Muscle layer of colon (tissue), 2 donors: ENCODE data around the gene POU6F2.
"Not testable (repeated sequence)": the region's sequence is repeated elsewhere in the genome, so short reads cannot be mapped to it uniquely, and the experiment has no call there.

Experiments
- H3K27ac ChIP-seq: one replicate; pipeline ENCODE4 v1.7.0; 2013; ENCODE audit warnings: low read depth, mild to moderate bottlenecking, low read length, moderate library complexity
- H3K27me3 ChIP-seq, 2 donors: one replicate each; pipeline ENCODE4 v1.7.0; 2013; ENCODE audit warnings: low read length in 2 of 2, mild to moderate bottlenecking in 2 of 2; ENCODE audit not compliant: insufficient read depth in 2 of 2, control insufficient read depth in 1 of 2
- H3K36me3 ChIP-seq: one replicate; pipeline ENCODE4 v1.7.0; 2013; ENCODE audit warnings: mild to moderate bottlenecking, low read length; ENCODE audit not compliant: insufficient read depth
- H3K4me1 ChIP-seq: one replicate; pipeline ENCODE4 v1.7.0; 2013; ENCODE audit warnings: mild to moderate bottlenecking, low read length; ENCODE audit not compliant: insufficient read depth
- H3K4me3 ChIP-seq, 2 donors: one replicate each; pipeline ENCODE4 v1.7.0; 2013; ENCODE audit warnings: low read length in 2 of 2, low read depth in 1 of 2, mild to moderate bottlenecking in 1 of 2, moderate library complexity in 1 of 2
- H3K9ac ChIP-seq: one replicate; pipeline ENCODE4 v1.7.0; 2013; ENCODE audit warnings: low read length
- H3K9me3 ChIP-seq: one replicate; pipeline ENCODE4 v1.7.0; 2013; ENCODE audit warnings: mild to moderate bottlenecking, low read length
- donor health status: abdominal sarcoma.
- donor health status: Adenocarcinoma of cecum.

Gene POU6F2

DNA sequence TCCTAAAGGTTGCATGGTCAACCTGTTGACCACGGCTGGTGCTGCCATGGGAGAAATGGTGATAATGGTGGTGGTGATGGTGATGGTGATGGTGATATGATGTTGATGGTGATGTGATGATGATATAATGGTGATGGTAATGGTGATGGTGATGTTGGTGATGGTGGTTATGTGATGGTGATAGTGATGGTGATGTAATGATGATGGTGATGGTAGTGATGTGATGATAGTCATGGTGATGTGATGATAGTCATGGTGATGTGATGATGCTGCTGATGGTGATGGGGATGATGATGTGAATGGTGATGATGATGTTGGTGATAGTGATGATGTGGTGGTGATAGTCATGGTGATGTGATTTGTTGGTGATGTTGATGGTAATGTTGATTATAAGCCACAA lies 23.9 kb downstream of the POU6F2 start:
- Histone ChIP-seq H3K9me3 (no peaks in the 10 kb centered on the region), H3K9ac (no peak overlapping the region), H3K4me1 (no peaks in the 10 kb centered on the region), H3K27ac (no peak overlapping the region), H3K36me3 (no peaks in the 10 kb centered on the region), H3K27me3 (no peaks in the 10 kb centered on the region), H3K4me3 (no peak overlapping the region)

- H3K4me1 ChIP-seq, result no peaks in the 10 kb centered on the region
- H3K36me3 ChIP-seq, result no peaks in the 10 kb centered on the region
- no peak overlapping the region for H3K4me3 ChIP-seq
- H3K9me3 ChIP-seq, result no peaks in the 10 kb centered on the region
- no peak overlapping the region for H3K9ac ChIP-seq
- H3K27me3 ChIP-seq, result no peaks in the 10 kb centered on the region
- no peak overlapping the region for H3K27ac ChIP-seq
Measured at GRCh38 chr7:39002755-39003154, 25.0 kb downstream of the POU6F2 start.

- H3K27me3 ChIP-seq, result no peaks in the 10 kb centered on the region
- H3K4me3 ChIP-seq, result no peak overlapping the region
- no peaks in the 10 kb centered on the region for H3K36me3 ChIP-seq
- no peaks in the 10 kb centered on the region for H3K9me3 ChIP-seq
- H3K9ac ChIP-seq, result no peak overlapping the region
- H3K27ac ChIP-seq, result no peak overlapping the region
- H3K4me1 ChIP-seq, result no peaks in the 10 kb centered on the region
Measured at GRCh38 chr7:39005036-39005435, 27.3 kb downstream of the POU6F2 start.

DNA sequence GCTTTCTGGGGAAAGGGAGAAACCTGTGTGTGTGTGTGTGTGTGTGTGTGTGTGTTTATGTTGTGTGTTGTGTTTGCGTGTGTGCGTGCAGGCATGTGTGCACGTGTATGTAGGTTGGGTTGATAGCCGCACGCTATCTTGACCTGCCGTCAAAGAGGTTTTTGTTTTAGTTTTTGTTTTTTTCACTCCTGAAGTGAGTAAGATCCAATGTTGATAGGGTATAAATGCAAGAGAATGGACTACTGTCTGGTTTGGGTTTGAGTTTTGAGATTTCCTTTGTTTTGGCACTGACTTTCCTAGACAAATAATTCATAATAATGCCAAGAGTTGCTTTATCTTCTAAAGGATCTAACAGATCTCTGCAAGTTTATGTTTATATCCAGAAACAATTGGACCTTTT lies 27.8 kb downstream of the POU6F2 start:
- Histone ChIP-seq H3K36me3 (no peaks in the 10 kb centered on the region), H3K4me1 (no peaks in the 10 kb centered on the region)

DNA sequence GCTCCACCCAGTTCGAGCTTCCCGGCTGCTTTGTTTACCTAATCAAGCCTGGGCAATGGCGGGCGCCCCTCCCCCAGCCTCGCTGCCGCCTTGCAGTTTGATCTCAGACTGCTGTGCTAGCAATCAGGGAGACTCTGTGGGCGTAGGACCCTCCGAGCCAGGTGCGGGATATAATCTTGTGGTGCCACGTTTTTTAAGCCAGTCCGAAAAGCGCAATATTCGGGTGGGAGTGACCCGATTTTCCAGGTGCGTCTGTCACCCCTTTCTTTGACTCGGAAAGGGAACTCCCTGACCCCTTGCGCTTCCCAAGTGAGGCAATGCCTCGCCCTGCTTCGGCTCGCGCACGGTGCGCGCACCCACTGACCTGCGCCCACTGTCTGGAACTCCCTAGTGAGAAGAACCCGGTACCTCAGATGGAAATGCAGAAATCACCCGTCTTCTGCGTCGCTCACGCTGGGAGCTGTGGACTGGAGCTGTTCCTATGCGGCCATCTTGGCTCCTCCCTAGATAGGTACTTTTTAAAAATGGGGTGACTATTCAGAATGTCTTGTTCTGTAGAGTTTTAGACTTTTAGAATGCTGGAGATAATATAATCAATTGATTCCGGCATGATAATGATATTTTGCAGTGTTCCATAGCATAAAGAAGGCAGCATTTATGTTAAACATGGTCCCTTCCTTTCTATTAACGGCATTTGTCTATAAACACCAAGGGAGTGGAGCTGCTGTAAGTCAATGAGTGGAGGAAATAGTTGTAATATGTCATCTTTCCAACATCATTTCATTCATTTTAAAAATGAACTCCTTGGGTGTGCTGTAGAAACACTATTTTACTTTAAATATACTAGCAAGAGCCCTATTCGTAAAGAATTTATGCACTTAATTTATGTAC lies 35.6 kb downstream of the POU6F2 start:
- not testable (repeated sequence) for H3K9me3 ChIP-seq, H3K4me3 ChIP-seq, H3K27me3 ChIP-seq, H3K4me1 ChIP-seq, H3K9ac ChIP-seq, H3K27ac ChIP-seq, H3K36me3 ChIP-seq

More for the DNA sequence above, 27.8 kb downstream of the POU6F2 start:
- Histone ChIP-seq H3K9ac (no peak overlapping the region), H3K27me3 (no peaks in the 10 kb centered on the region), H3K4me3 (no peak overlapping the region), H3K9me3 (no peaks in the 10 kb centered on the region), H3K27ac (no peak overlapping the region)

GRCh38 chr7:39016609-39017008 lies 38.9 kb downstream of the POU6F2 start:
- Histone ChIP-seq H3K27ac (no peak overlapping the region), H3K9me3 (no peaks in the 10 kb centered on the region), H3K4me3 (no peak overlapping the region), H3K9ac (no peak overlapping the region), H3K36me3 (no peaks in the 10 kb centered on the region), H3K4me1 (no peaks in the 10 kb centered on the region), H3K27me3 (no peaks in the 10 kb centered on the region)

GRCh38 chr7:39017369-39017915 lies 39.7 kb downstream of the POU6F2 start:
- Histone ChIP-seq H3K36me3 (no peaks in the 10 kb centered on the region), H3K9me3 (no peaks in the 10 kb centered on the region), H3K4me3 (no peak overlapping the region), H3K27me3 (no peaks in the 10 kb centered on the region), H3K4me1 (no peaks in the 10 kb centered on the region), H3K27ac (no peak overlapping the region), H3K9ac (no peak overlapping the region)

DNA sequence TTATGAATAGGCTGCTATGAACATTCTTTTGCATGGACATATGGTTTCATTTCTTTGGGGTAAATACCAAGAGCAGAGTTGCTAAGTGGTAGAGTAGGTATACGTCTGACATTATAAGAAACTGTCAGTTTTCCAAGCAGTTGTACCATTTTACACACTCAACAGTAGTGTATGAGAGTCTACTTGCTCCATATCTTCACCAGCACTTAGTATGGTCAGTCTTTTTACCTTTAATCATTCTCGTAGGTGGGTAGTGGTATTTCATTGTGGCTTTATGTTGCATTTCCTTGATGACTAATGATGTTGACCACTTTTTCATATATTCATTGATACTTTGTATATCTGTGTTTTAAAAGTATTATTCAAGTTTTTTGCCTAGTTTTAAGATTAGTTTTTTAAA lies 45.1 kb downstream of the POU6F2 start:
- Histone ChIP-seq H3K27me3 (no peaks in the 10 kb centered on the region), H3K36me3 (no peaks in the 10 kb centered on the region), H3K27ac (no peak overlapping the region), H3K9me3 (no peaks in the 10 kb centered on the region), H3K9ac (no peak overlapping the region), H3K4me1 (no peaks in the 10 kb centered on the region), H3K4me3 (no peak overlapping the region)

GRCh38 chr7:39027491-39027890 lies 49.8 kb downstream of the POU6F2 start:
- Histone ChIP-seq H3K27me3 (no peaks in the 10 kb centered on the region), H3K36me3 (no peaks in the 10 kb centered on the region), H3K27ac (no peak overlapping the region), H3K9ac (no peak overlapping the region), H3K9me3 (no peaks in the 10 kb centered on the region), H3K4me3 (no peak overlapping the region), H3K4me1 (no peaks in the 10 kb centered on the region)

- Histone ChIP-seq H3K27me3 (no peaks in the 10 kb centered on the region), H3K4me3 (no peak overlapping the region), H3K36me3 (no peaks in the 10 kb centered on the region), H3K9me3 (no peaks in the 10 kb centered on the region), H3K4me1 (no peaks in the 10 kb centered on the region), H3K9ac (no peak overlapping the region), H3K27ac (no peak overlapping the region)
Measured at GRCh38 chr7:39033885-39034624, 56.3 kb downstream of the POU6F2 start.

DNA sequence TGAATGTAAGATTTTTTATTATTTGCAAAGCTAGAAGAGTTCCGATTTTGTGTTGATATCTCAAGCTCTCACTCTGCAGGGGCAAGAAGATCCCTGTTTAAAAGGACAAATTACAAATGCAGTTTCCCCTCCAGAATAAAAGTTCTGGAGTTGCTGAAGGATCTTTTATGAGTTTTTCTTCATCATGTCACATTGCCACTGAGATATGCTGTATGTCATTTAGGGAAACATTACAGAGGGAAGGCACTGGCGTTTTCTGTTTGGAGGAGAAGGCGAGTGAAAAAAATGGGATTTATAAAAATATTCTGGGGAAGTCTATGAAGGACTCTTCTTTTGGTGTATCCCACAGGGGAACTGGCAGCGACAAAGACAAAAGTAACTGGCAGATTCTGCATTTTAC lies 57.4 kb downstream of the POU6F2 start:
- H3K27ac ChIP-seq, result no peak overlapping the region
- no peak overlapping the region for H3K9ac ChIP-seq
- no peak overlapping the region for H3K4me3 ChIP-seq
- H3K36me3 ChIP-seq, result no peaks in the 10 kb centered on the region
- no peaks in the 10 kb centered on the region for H3K9me3 ChIP-seq
- H3K4me1 ChIP-seq, result no peaks in the 10 kb centered on the region
- H3K27me3 ChIP-seq, result no peaks in the 10 kb centered on the region
